Gastrocnemius medialis (tissue), 4 donors: ENCODE measurements around the gene NUDT1. TPM values are rescaled to one million over a fixed set of nuclear protein-coding genes. Genes with fewer than 3 reads are reported as not detected.
"Not testable (repeated sequence)": the region's sequence is repeated elsewhere in the genome, so short reads cannot be mapped to it uniquely, and the experiment has no call there.

Experiments
- ATAC-seq, 2 donors: fragments of 150-250 bp; one replicate each; pipeline ENCODE4 v1.9.1; 2016
- DNase-seq, 2 donors: peaks; one replicate each; pipeline ENCODE4 v3.0.0-alpha.2; 2019
- H3K27ac ChIP-seq, 4 donors: fragments of 200-600 bp; sonication (generic); 1 replicate in 1 of 4; 2 replicates in 3 of 4; pipeline ENCODE4 v1.5.1; 2016 to 2018; ENCODE audit warnings: mild to moderate bottlenecking in 2 of 4, moderate library complexity in 1 of 4
- H3K27me3 ChIP-seq, 3 donors: fragments of 200-600 bp; sonication (generic) in 2 of 3; 1 replicate in 1 of 3; 2 replicates in 2 of 3; pipeline versions ENCODE4 v1.5.1 to v1.6.0; 2016 to 2019; ENCODE audit warnings: mild to moderate bottlenecking in 1 of 3, moderate library complexity in 1 of 3
- H3K36me3 ChIP-seq, 2 donors: fragments of 200-600 bp; sonication (generic) in 1 of 2; one replicate each; pipeline ENCODE4 v1.5.1; 2017 to 2018
- H3K4me1 ChIP-seq, 2 donors: fragments of 200-600 bp; sonication (generic) in 1 of 2; one replicate each; pipeline ENCODE4 v1.5.1; 2016 to 2017; ENCODE audit warnings: mild to moderate bottlenecking in 2 of 2
- H3K4me3 ChIP-seq, 4 donors: fragments of 200-600 bp; sonication (generic) in 3 of 4; 1 replicate in 1 of 4; 2 replicates in 3 of 4; pipeline ENCODE4 v1.5.1; 2016 to 2019; ENCODE audit warnings: mild to moderate bottlenecking in 2 of 4
- H3K9me3 ChIP-seq, 3 donors: fragments of 200-600 bp; sonication (generic) in 2 of 3; 1 replicate in 1 of 3; 2 replicates in 2 of 3; pipeline ENCODE4 v1.5.1; 2016 to 2019
- POLR2A ChIP-seq, 2 donors: fragments of 450-650 bp; IDR thresholded peaks; one replicate each; pipeline ENCODE4 v1.6.1; 2017; ENCODE audit warnings: antibody characterized with exemption in 2 of 2, mild to moderate bottlenecking in 2 of 2, moderate library complexity in 2 of 2
- in situ Hi-C, 4 donors: fragments of 200-750 bp; cut with MboI; loops; one replicate each; pipeline versions ENCODE4 v1.15.0 to v1.8.0; 2017; ENCODE audit warnings: low sequenced_read_pairs in 4 of 4
- intact Hi-C: fragments of 100-400 bp; cut with DNase I; formaldehyde crosslinking; loops from one replicate; pipeline ENCODE4 v1.15.1; 2023; ENCODE audit warnings: low total_unique reads
- total RNA-seq, 4 donors: library from RNA; depleted of rRNA; stranded (reverse); fragments of >200 nt; gene quantifications; one replicate each; pipeline versions ENCODE4 v1.1.0 to v1.2.3, GENCODE V29; 2016
- TF ChIP-seq, protein P1 (sequence below), 5 experiments: fragments of 450-650 bp in 3 of 5; fragments of 200-600 bp in 2 of 5; sonication (generic) in 2 of 5; IDR thresholded peaks in 4 of 5; conservative IDR thresholded peaks in 1 of 5; 1 replicate in 4 of 5; 2 replicates in 1 of 5; pipeline ENCODE4 v1.5.1; 2016 to 2019; ENCODE audit warnings: antibody characterized with exemption in 5 of 5, mild to moderate bottlenecking in 3 of 5, moderate library complexity in 3 of 5

Gene NUDT1
- total RNA-seq, 4 donors from 2014 or later, result 14.7 to 22.5 (median 18.1) TPM

DNA sequence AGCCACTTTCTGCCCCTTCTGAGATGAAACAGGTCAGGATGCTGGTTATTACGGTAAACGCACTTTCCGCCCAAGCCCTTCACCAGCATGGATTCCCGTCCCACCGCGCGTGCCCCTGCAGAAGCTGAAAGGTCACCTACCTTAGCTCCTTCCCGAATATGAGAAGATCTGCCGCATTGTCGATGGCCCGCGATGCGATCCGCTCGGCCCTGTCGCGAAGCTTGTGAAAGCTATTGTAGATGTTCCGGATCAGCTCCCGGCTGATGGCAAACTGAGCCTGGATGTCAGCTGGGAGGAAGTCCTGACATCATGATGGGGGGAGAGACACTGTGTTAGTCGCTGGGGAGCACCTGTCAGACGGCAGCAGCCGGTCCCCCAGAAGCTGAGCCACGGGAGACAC lies 22.1 kb downstream of the NUDT1 start:
- ATAC-seq (no peak), DNase-seq (no peak)
- Histone ChIP-seq H3K4me3 (no peak overlapping the region), H3K27ac (no peak overlapping the region), H3K4me1 (no peaks in the 10 kb centered on the region), H3K36me3 (peaks cover 0 to 18% of the 10 kb centered on the region in 2 donors), H3K9me3 (no peaks in the 10 kb centered on the region), H3K27me3 (no peaks in the 10 kb centered on the region)
- TF ChIP-seq POLR2A (IDR thresholded peaks at IDR 0.05), result no peak
- TF ChIP-seq, protein P1, sequence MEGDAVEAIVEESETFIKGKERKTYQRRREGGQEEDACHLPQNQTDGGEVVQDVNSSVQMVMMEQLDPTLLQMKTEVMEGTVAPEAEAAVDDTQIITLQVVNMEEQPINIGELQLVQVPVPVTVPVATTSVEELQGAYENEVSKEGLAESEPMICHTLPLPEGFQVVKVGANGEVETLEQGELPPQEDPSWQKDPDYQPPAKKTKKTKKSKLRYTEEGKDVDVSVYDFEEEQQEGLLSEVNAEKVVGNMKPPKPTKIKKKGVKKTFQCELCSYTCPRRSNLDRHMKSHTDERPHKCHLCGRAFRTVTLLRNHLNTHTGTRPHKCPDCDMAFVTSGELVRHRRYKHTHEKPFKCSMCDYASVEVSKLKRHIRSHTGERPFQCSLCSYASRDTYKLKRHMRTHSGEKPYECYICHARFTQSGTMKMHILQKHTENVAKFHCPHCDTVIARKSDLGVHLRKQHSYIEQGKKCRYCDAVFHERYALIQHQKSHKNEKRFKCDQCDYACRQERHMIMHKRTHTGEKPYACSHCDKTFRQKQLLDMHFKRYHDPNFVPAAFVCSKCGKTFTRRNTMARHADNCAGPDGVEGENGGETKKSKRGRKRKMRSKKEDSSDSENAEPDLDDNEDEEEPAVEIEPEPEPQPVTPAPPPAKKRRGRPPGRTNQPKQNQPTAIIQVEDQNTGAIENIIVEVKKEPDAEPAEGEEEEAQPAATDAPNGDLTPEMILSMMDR (IDR thresholded peaks at IDR 0.05 in 4 of 5, conservative IDR thresholded peaks at IDR 0.05 in 1 of 5), result no peak
- intact Hi-C loops (no loop called here), in situ Hi-C loops (no loop called here)

GRCh38 chr7:2266911-2267310 lies 24.9 kb downstream of the NUDT1 start:
- in situ Hi-C loops (no loop called here), intact Hi-C loops (no loop called here)
- Histone ChIP-seq H3K36me3 (peaks cover 0 to 18% of the 10 kb centered on the region in 2 donors), H3K27me3 (no peaks in the 10 kb centered on the region), H3K9me3 (no peaks in the 10 kb centered on the region), H3K4me1 (no peaks in the 10 kb centered on the region), H3K27ac (no peak overlapping the region), H3K4me3 (no peak overlapping the region)
- ATAC-seq (no peak), DNase-seq (no peak)
- TF ChIP-seq POLR2A (IDR thresholded peaks at IDR 0.05), result no peak
- TF ChIP-seq, protein P1 (IDR thresholded peaks at IDR 0.05 in 4 of 5, conservative IDR thresholded peaks at IDR 0.05 in 1 of 5), result no peak

DNA sequence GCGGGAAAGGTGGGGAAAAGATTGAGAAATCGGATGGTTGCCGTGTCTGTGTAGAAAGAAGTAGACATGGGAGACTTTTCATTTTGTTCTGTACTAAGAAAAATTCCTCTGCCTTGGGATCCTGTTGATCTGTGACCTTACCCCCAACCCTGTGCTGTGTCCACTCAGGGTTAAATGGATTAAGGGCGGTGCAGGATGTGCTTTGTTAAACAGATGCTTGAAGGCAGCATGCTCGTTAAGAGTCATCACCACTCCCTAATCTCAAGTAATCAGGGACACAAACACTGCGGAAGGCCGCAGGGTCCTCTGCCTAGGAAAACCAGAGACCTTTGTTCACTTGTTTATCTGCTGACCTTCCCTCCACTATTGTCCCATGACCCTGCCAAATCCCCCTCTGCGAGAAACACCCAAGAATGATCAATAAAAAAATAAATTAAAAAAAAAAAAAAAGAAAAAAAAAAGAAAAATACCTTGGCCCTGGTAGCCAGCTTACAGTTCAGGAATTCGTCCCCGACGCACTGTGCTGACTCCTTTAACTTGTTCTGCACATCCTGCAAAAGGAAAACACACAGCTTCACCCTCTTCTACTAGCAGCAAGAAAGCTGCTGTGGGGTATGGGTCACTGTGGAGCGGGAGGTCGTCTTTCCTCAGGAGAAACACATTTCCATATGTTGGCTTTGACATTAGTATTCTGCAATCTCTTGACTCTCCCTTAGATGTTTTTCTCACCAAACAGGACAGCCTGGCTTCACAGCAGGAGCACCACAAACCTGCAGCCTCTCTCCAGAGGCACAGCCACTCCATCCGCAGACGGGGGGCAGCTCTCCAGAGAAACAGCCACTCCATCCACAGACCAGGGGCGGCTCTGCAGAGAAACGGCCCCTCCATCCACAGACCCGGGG lies 27.3 kb downstream of the NUDT1 start:
- ATAC-seq, H3K4me1 ChIP-seq, in situ Hi-C loops, intact Hi-C loops, H3K36me3 ChIP-seq, H3K9me3 ChIP-seq, H3K27me3 ChIP-seq, DNase-seq, H3K4me3 ChIP-seq: not testable (repeated sequence)
- peak overlapping the region in 1 of 4 donors; percentile 5 for H3K27ac ChIP-seq

DNA sequence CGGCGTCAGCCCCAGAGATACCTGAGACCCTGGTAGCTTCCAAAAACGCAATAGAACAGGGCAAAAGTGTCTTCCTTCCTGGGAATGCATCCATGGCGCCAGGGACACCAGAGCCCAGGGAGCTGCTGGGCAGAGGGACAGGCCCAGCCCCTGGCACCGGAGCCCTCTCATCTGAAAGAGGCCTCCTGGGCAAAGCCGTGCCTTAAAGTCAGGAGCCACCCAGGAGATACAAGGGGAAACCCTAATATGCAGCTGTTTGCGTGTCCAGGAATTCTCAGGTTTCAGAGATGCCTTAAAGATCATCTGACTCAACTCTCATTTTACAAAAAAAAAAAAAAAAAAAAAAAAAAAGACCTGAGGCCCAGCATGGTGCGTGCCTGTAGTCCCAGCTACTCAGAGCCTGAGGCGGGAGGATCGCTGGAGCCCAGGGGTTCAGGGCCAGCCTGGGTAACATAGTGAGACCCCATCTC lies 28.0 kb downstream of the NUDT1 start:
- no peaks in the 10 kb centered on the region for H3K9me3 ChIP-seq
- ATAC-seq (no peak), DNase-seq (no peak)
- intact Hi-C loops (no loop called here), in situ Hi-C loops (no loop called here)
- no peaks in the 10 kb centered on the region for H3K4me1 ChIP-seq
- H3K36me3 ChIP-seq, result no peaks in the 10 kb centered on the region
- no peak for TF ChIP-seq POLR2A (IDR thresholded peaks at IDR 0.05)
- TF ChIP-seq, protein P1 (IDR thresholded peaks at IDR 0.05 in 4 of 5, conservative IDR thresholded peaks at IDR 0.05 in 1 of 5), result no peak
- H3K4me3 ChIP-seq, result no peak overlapping the region
- peak overlapping the region in 1 of 4 donors; percentile 5 for H3K27ac ChIP-seq
- no peaks in the 10 kb centered on the region for H3K27me3 ChIP-seq

GRCh38 chr7:2270495-2270894 lies 28.5 kb downstream of the NUDT1 start:
- Histone ChIP-seq H3K36me3 (no peaks in the 10 kb centered on the region), H3K4me3 (no peak overlapping the region), H3K27me3 (no peaks in the 10 kb centered on the region), H3K9me3 (no peaks in the 10 kb centered on the region), H3K4me1 (no peaks in the 10 kb centered on the region), H3K27ac (no peak overlapping the region)
- intact Hi-C loops (no loop called here), in situ Hi-C loops (no loop called here)
- TF ChIP-seq POLR2A (IDR thresholded peaks at IDR 0.05), result no peak
- TF ChIP-seq, protein P1 (IDR thresholded peaks at IDR 0.05 in 4 of 5, conservative IDR thresholded peaks at IDR 0.05 in 1 of 5), result no peak
- ATAC-seq, result no peak
- DNase-seq, result no peak
